Measurements from ENCODE around the gene GGA3. TPM values are rescaled to one million over a fixed set of nuclear protein-coding genes. Genes with fewer than 3 reads are reported as not detected.

The GGA3 gene
- total RNA-seq, 2 experiments from 2014 or later = 63.7 to 72.0 TPM

Other genes with a start within 250 kb of the GGA3 start
- 10 to 100 TPM; 64.4 to 69.0 TPM for gene MRPL58, start 248.9 kb downstream of the GGA3 start, total RNA-seq
- 100 to 1,000 TPM; 185 to 189 TPM for gene ATP5PD, start 214.6 kb downstream of the GGA3 start, total RNA-seq
- gene KCTD2, start 214.4 kb downstream of the GGA3 start, total RNA-seq = 10 to 100 TPM; 14.1 to 14.7 TPM
- gene SLC16A5, start 173.7 kb downstream of the GGA3 start, total RNA-seq = 1 to 10 TPM; 2.1 TPM
- 1 to 10 TPM; 6.5 to 6.6 TPM for gene ARMC7, start 151.6 kb downstream of the GGA3 start, total RNA-seq
- 10 to 100 TPM; 71.2 to 74.8 TPM for gene NT5C, start 129.9 kb downstream of the GGA3 start, total RNA-seq
- gene JPT1, start 107.1 kb downstream of the GGA3 start, total RNA-seq = 100 to 1,000 TPM; 245 to 250 TPM
- 100 to 1,000 TPM; 623 to 655 TPM for gene SUMO2, start 78.6 kb downstream of the GGA3 start, total RNA-seq
- gene NUP85, start 55.9 kb downstream of the GGA3 start, total RNA-seq = 100 to 1,000 TPM; 134 to 137 TPM
- gene MRPS7, start 273 bp upstream of the GGA3 start, total RNA-seq = 10 to 100 TPM; 93.5 to 96.9 TPM
- 10 to 100 TPM; 35.3 to 38.1 TPM for gene MIF4GD, start 9.6 kb upstream of the GGA3 start, total RNA-seq
- gene SLC25A19, start 27.8 kb upstream of the GGA3 start, total RNA-seq = 100 to 1,000 TPM; 103 to 107 TPM
- 100 to 1,000 TPM; 161 to 165 TPM for gene GRB2, start 144.1 kb upstream of the GGA3 start, total RNA-seq
- 10 to 100 TPM; 46.6 to 55.5 TPM for gene TMEM94, start 195.0 kb upstream of the GGA3 start, total RNA-seq